ENCODE data around the gene LSR.

- no peak for TF ChIP-seq CTCF (optimal IDR thresholded peaks at IDR 0.05 in 1 of 3, IDR thresholded peaks at IDR 0.05 in 1 of 3, conservative IDR thresholded peaks at IDR 0.05 in 1 of 3; ENCODE audit: extremely low read depth in 1 of 3, insufficient read depth in 2 of 3, low read length in 3 of 3)
- TF ChIP-seq EZH2 (IDR thresholded peaks at IDR 0.05; ENCODE audit: low read length): no peak
Measured at GRCh38 chr19:35308910-35309309, 60.1 kb downstream of the LSR start.
